HG03571 (cell line): ENCODE results near the gene MOB2.

Experiments
- ATAC-seq: cut with Tn5 transposase; IDR thresholded peaks from one replicate; pipeline ENCODE4 v1.9.1; 2021; ENCODE audit not compliant: unreplicated experiment

Gene MOB2

GRCh38 chr11:1458340-1459218, 28.0 kb downstream of the MOB2 start:
- ATAC-seq: no peak

- no peak for ATAC-seq
Observed at GRCh38 chr11:1457856-1458255, 28.7 kb downstream of the MOB2 start.

GRCh38 chr11:1457326-1457680, 29.3 kb downstream of the MOB2 start:
- no peak for ATAC-seq

- ATAC-seq: no peak
Observed at GRCh38 chr11:1456596-1457325, 29.8 kb downstream of the MOB2 start.

GRCh38 chr11:1456176-1456575, 30.4 kb downstream of the MOB2 start:
- no peak for ATAC-seq

GRCh38 chr11:1455763-1456060, 30.9 kb downstream of the MOB2 start:
- ATAC-seq: no peak

- ATAC-seq: no peak
Observed at GRCh38 chr11:1455032-1455762, 31.4 kb downstream of the MOB2 start.

GRCh38 chr11:1454576-1454975, 32.0 kb downstream of the MOB2 start:
- no peak for ATAC-seq

GRCh38 chr11:1453611-1454034, 33.0 kb downstream of the MOB2 start:
- ATAC-seq: no peak

- ATAC-seq: no peak
Observed at GRCh38 chr11:1452744-1453143, 33.8 kb downstream of the MOB2 start.

GRCh38 chr11:1451781-1452470, 34.7 kb downstream of the MOB2 start:
- no peak for ATAC-seq

GRCh38 chr11:1450949-1451710, 35.4 kb downstream of the MOB2 start:
- no peak for ATAC-seq

GRCh38 chr11:1450344-1450875, 36.2 kb downstream of the MOB2 start:
- ATAC-seq: no peak

GRCh38 chr11:1449490-1450243, 36.9 kb downstream of the MOB2 start:
- no peak for ATAC-seq

- no peak for ATAC-seq
Observed at GRCh38 chr11:1448882-1449281, 37.7 kb downstream of the MOB2 start.

GRCh38 chr11:1447845-1448825, 38.4 kb downstream of the MOB2 start:
- no peak for ATAC-seq

- ATAC-seq: no peak
Observed at GRCh38 chr11:1446623-1447022, 40.0 kb downstream of the MOB2 start.

- no peak for ATAC-seq
Observed at GRCh38 chr11:1445741-1446445, 40.7 kb downstream of the MOB2 start.
